ENCODE results near the gene GRIK1.

DNA sequence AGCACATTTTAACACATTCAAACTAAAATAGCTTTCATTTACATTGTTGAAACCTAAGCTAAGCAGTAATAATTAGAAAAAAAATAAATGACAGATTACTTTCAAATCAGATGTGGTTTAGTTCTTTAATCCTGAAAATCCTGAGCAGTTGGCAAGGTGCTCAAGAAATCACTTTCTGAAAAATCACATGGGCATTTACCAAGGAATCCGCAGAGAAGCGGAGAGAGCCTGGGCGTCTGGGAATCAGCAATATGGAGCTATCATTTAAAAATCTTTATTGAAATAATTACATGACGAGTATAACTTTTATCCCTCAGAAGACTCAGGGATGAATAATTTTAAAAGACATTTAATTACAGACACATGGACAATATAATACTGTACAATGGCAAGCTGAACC is 30.2 kb downstream of the GRIK1 start:
- TF ChIP-seq, protein P1, sequence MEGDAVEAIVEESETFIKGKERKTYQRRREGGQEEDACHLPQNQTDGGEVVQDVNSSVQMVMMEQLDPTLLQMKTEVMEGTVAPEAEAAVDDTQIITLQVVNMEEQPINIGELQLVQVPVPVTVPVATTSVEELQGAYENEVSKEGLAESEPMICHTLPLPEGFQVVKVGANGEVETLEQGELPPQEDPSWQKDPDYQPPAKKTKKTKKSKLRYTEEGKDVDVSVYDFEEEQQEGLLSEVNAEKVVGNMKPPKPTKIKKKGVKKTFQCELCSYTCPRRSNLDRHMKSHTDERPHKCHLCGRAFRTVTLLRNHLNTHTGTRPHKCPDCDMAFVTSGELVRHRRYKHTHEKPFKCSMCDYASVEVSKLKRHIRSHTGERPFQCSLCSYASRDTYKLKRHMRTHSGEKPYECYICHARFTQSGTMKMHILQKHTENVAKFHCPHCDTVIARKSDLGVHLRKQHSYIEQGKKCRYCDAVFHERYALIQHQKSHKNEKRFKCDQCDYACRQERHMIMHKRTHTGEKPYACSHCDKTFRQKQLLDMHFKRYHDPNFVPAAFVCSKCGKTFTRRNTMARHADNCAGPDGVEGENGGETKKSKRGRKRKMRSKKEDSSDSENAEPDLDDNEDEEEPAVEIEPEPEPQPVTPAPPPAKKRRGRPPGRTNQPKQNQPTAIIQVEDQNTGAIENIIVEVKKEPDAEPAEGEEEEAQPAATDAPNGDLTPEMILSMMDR (IDR thresholded peaks at IDR 0.05; ENCODE audit: low read depth, low read length, poor library complexity, severe bottlenecking) = no peak
- TF ChIP-seq EZH2phosphoT487 (IDR thresholded peaks at IDR 0.05; ENCODE audit: borderline replicate concordance, low read length) = no peak

Data from DOHH2 (cell line).